Heart left ventricle (tissue), 13 donors: ENCODE measurements around the gene CHRNE.
"Not testable (repeated sequence)": the region's sequence is repeated elsewhere in the genome, so short reads cannot be mapped to it uniquely, and the experiment has no call there.

Experiments
- CTCF ChIP-seq, 12 donors: fragments of 200-600 bp; sonication (generic) in 4 of 12; IDR thresholded peaks; one replicate each; pipeline versions ENCODE4 v1.5.0 to v1.8.0; 2018 to 2022; ENCODE audit warnings: antibody characterized with exemption in 12 of 12, mild to moderate bottlenecking in 5 of 12
- POLR2A ChIP-seq, 2 donors: fragments of 450-650 bp; IDR thresholded peaks; one replicate each; pipeline ENCODE4 v1.6.1; 2017; ENCODE audit warnings: antibody characterized with exemption in 2 of 2, mild to moderate bottlenecking in 2 of 2, moderate library complexity in 2 of 2
- donor health status: ischemic (EF 13 %, LVEDD 7.1; RV severe dilation, severe dysfunction).
- donor health status: DM: no; HTN: yes; CAD: no.
- donor health status: DM: no; HTN: no; CAD: no.
- donor health status: ischemic (EF 25% LVEDD 6.9; RV normal size, moderate dysfunction).
- donor health status: ischemic (EF 25% LVEDD 5.7; RV mildly dilated, moderate dysfunction).
- donor health status: ischemic (EF 35%, LVEDD 5.7; RV mildly dilated, moderate dysfunction).
- donor health status: nonischemic (EF 11% LVEDD 7.7; RV severe dilation, severe dysfunction).
- donor health status: DM: yes; HTN: yes; CAD: no.
- donor health status: PGD.
- donor health status: ischemic (EF 29% LVEDD 5.4; RV normal size, mild dysfunction).
- donor health status: nonischemic (EF 23%, LVEDD 6.1; RV moderate dilation, normal function).

DNA sequence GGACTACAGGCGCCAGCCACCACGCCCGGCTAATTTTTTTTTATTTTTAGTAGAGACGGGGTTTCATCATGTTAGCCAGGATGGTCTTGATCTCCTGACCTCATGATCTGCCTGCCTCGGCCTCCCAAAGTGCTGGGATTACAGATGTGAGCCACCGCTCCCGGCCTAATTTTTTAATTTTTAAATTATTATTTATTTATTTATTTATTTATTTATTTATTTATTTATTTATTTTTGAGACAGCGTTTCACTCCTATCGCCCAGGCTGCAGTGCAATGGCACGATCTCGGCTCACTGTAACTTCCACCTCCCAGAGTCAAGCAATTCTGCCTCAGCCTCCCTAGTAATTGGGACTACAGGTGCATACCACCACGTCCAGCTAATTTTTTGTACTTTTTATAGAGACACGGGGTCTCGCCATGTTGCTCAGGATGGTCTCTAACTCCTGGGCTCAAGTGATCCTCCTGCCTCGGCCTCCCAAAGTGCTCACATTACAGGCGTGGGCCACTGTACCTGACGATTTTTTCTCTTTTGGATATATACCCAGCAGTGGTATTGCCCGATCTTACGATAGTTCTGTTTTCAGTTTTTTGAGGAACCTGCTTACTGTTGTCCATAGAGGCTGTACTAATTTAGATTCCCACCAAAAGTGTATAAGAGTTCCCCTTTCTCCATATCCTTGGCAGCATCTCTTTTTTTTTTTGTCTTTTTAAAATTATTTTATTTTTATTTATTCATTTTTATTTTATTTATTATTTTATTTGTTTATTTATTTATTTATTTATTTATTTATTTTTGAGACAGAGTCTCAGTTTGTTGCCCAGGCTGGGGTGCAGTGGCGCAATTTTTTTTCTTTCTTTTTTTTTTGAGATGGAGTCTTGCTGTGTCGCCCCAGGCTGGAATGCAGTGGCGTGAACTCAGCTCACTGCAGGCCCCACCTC is 33.6 kb downstream of the CHRNE start:
- not testable (repeated sequence) for TF ChIP-seq CTCF, POLR2A (IDR thresholded peaks at IDR 0.05)
